GM18861 (cell line): Measurements from ENCODE around the gene WLS.
"Not testable (repeated sequence)": the region's sequence is repeated elsewhere in the genome, so short reads cannot be mapped to it uniquely, and the experiment has no call there.

Source experiments
- ATAC-seq: cut with Tn5 transposase; IDR thresholded peaks from one replicate; pipeline ENCODE4 v1.9.1; 2021; ENCODE audit not compliant: unreplicated experiment

WLS gene

DNA sequence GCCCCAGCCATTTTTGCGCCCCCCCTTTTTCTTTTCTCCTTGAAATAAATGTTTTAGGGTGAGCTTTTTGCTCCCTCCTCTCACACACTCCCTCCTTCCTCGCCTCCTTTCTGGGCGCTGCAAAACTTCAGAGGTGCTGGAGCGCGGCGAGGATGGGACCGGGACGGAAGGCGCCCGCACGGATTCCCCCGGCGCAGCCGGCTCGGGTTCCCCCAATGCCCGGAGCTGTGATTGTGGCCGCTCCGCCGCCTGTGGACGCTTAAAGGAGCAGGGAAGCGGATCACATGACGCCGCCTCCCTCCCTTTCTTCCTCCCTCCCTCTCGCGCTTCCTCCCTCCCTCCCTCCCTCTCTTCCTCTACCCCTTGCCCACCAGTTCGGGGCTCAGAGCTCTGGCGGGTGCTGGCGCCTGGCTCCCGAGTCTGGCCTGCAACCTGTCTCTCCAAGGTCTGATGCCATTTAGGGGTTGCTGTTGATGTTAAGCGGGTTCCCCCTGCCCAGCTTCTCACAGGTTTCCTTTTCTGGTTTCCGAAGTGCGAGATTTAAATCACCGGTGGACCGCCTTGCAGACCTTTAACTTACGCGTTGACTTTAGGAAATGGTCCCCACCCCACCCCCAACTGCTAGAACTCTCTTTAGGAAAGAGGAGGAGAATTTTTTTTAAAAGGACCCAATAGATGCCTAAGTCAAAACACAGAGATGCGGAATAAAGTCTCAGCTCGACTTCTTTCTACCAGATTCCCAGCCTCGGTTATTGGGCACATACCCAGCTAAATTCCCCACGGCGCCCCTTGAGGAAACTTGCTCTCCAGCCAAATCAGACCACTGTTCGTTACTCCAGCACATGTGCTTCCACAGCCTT lies at the start of gene WLS:
Gene WLS (minus strand): TSS at position 235 of the 860 bp plus-strand sequence. CDS start 224 bp downstream, at position 11.
- no peak for ATAC-seq

DNA sequence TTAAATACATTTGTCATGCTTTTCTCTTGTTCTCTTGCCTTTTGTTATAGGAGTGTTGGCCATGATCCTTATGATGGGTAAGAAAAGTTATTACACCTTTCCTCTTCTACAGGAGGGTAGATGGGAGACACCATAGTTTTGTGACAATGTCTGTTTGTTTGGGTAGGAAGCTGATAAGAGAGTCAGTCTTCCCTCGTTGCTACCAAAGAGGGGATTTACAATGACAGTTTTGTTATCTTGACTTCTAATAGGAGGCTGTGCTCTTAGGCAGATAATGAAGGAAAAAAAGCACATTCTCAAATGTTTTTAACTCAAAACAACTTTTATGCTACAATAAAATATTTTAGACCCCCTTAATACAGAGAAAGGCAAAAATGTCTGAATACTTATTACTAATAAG lies 48.0 kb upstream of the WLS start:
- no peak for ATAC-seq

DNA sequence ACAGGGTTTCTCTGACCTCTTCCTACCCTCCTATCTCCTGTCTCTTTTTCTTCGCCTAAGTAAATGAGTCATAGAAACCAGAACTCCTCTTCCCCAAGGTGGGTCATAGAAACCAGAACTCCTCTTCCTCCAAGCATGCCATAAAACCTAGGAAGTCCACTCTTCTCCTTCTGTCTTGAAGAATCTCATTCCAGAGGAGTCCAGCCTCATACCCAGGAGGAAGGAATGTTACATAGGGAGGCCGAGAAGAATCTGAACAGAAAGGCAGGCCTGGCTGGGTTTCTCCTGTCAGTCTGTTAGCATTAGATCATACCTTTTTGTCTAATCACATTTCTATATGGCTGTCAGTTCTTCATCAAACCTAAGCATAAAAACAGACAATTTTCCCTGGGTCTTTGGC lies 47.5 kb upstream of the WLS start:
- no peak for ATAC-seq

DNA sequence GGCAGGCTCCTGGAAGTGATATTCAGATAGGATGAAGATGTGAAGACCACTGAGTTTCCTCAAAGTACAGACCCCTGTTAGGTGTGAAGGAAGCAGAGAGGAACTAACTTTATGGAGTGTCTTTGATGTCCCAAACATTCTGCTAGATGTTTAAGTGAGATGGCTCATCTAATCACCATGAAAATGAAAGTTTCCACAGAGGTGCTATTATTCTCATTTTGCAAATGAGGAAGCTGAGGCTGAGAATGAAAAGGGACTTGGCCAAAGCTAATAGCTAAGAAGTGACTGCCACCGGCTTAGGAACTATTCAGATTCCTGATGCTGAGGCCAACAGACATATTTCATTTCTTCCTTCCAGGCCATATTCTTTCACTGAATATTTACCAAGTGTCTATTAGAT lies 45.9 kb upstream of the WLS start:
- no peak for ATAC-seq

DNA sequence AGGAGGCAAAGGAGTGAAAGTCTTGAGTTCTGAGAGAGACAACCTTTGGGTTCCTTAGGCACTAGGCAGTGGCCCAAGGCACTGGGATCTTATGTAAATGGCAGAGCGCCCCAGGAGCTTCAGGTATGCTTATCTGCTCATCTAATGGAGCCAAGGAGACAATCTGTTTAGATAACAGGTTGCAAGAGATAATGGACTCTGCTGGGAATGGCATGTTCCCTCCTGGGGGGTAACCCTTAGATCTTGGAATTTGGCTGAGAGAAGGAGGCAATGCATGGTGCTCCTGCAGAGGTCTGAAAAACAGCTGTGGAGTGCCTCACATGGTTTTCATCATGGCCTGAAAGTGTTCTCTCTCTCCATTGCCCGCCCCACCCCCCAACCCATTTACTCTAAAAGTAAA lies 44.1 kb upstream of the WLS start:
- no peak for ATAC-seq

DNA sequence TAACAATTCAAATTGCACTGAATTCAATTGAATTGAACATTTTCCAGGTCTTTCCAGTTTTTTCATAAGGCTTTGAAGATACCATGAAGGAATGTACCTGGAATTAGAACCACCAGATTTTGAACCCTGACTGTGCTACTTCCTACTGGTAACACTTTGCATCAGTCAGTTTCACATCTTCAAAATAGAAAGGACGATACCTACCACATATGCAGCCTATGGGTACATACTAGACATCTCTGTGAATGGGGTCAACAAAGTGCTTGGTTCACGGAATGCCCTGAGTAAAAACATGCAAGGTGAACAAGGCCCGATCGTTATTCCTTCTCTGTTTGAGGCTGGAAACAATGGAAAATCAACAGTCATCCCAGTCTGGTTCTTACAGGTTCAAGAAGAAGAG lies 41.2 kb upstream of the WLS start:
- no peak for ATAC-seq

DNA sequence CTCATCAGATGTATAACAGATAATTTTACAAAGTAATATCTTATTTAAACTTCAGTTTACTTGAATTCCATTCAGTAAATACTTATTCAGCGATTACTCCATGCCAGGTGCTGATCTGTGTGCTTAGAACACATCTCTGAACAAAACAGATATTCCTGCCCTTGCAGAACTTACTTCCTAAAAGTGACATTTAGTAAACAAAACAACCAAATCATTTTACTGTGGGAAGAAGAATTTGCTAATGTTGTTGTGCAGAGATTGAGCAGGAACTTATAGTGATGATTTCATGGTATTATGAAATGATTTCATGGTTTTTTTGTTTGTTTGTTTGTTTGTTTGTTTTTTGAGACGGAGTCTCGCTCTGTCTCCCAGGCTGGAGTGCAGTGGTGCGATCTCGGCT lies 39.3 kb upstream of the WLS start:
- ATAC-seq = no peak

DNA sequence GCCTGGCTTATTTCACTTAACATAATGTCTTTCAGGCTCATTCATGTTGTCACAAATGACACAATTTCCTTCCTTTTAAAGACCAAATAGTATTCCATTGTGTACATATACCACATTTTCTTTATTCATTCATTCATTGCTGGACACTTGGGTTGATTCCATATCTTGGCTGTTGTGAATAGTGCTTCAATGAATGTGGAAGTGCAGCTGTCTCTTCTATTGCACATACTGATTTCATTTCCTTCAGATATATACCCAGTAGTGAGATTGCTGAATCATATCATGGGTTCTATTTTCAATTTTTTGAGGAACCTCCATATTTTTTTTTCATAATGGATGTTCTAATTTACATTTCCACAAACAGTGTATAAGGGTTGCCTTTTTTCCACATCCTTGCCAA lies 38.6 kb upstream of the WLS start:
- no peak for ATAC-seq

DNA sequence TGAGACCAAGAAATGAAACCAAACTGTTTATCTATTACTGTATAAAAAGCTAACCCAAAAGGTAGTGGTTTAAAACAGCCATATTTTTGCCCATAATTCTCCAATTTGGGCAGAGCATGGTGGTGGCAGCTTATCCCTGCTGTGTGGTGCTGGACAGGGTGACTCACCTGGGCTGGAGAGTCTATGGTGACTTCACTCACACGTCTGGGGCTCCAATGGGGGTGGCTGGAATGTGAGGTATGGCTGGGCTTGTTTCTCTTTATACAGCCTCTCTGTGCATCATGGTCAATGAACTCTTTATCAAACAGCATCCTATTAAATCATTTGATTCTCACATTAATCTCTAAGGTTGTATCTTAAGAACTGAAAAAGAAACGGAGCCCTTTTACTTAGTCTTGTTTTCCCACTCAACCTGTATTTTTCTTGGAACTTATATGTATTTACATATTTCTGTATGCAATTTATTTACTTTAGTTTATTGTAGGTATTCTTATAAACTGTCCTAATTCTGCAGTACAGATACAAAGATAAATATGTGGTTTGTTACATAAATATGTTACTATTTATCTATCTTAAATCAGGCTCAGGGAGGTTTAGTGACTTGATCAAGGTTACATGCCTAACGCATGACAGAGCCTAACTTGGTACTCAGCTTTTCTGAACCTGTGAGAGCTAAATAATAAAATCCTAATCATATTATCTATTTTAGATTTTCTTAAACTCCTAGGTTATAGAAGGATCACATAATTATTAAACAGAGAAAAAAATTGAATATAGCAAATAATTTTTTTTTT lies 37.5 kb upstream of the WLS start:
- no peak for ATAC-seq

DNA sequence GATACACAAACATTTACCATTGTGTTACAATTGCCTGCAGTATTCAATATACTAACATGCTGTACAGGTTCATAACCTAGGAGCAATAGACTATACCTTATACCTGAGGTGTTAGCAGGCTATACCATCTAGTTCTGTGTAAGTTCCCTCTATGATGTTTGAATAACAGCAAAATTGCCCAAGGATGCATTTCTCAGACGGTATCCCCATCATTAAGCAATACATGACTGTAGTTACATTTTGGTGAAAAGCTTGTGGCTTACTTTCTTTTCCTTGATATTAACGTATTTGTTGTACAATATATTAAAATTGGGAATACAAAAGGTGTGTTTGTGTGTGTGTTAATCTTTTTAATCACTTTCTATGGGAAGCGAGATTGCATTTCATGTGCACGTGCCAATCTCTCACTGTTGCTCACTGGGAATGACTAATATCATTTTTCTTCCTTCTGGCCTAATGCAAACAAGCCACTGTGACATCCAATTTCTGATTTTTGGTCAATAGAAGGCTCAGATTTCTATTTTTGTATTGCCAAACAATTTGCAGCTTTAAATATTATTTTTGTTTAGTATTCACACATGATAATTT lies 36.7 kb upstream of the WLS start:
- ATAC-seq = no peak

DNA sequence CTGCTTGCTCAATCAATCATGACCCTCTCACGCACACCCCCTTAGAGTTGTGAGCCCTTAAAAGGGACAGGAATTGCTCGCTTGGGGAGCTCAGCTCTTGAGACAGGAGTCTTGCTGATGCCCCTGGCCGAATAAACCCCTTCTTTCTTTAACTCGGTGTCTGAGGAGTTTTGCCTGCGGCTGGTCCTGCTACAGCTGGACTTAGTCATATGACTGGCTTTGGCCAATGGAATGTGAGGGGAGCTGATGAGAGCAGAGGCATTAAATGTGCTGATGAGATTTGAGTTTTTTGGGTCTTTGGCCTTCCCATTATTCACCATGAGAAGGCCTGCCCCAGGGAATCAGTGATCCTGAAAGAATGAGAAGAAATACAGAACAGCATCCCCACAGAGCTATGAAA lies 24.5 kb upstream of the WLS start:
- not testable (repeated sequence) for ATAC-seq

DNA sequence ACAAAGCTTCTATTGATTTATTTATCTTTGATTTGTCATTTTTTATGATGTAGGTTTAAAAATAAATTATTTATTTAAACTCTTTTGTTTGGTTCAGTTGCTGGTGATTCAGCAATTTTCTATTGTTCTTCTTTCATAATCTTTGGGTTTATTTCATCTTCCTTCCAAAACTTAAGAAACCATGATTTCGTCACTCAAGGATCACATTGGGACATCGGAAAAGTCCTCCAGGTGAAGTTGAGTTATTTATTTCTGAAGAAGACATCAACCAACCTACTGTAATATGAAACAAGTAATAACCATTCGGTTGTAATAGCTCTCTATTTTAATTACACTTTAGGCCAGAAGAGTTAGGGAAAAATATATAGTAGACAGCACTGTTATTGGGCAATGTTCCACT lies 23.0 kb upstream of the WLS start:
- ATAC-seq = no peak

DNA sequence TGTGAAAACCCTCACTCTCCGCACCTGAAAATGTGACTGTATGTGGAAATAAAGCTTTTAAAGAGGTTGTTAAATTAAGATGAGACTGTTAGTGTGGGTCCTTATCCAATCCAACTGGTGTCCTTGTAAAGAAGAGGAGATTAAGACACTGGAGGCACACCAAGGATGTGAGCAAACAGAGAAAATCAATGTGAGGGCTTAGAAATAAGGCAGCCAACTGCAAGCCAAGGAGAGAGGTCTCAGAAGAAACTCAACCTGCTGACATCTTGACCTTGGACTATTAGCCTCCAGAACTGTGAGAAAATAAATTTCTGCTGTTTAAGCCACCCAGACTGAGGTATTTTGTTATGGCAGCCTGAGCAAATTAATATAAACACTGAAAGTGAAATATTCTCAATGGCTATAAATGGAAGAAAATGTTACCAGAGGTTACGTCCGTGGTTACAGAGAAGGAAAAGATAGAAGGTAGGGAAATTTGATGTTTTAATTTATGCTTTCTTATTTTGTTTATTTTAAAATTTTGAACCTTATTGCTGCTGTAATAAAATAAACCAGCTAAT lies 22.4 kb upstream of the WLS start:
- no peak for ATAC-seq

DNA sequence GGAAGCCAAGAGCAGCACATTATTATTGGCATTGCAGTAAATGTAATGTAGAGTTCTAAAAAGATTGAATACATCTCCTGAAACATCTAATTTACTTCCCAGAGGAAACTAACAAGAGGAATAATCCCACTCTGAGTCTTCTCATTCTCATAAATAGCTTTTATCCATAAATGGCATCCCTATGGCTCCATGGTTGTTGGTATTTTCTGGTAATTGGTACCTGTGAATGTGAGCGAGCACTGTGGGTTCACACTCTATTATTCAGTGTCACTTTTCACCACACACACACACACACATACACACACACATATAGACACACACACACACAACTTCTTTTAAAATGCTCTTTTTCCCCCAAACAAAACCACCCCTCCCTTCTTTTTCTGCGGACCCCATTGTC lies 4.7 kb upstream of the WLS start:
- ATAC-seq = no peak

DNA sequence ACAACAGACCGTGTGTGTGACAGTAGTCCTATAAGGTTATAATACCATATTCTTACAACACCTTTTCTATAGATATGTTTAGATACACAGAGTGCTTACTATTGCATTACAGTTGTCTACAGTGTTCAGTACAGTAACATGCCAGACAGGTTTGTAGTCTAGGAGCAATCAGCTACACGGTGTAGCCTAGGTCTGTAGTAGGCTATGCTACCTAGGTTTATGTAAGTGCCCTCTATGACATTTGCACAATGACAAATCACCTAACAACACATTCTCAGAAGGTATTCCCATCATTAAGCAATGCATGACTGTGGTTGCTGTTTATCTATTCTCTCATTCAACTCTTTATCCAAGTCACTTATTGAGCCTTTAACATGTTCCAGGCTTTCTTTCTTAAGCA lies 1.8 kb upstream of the WLS start:
- ATAC-seq = no peak

DNA sequence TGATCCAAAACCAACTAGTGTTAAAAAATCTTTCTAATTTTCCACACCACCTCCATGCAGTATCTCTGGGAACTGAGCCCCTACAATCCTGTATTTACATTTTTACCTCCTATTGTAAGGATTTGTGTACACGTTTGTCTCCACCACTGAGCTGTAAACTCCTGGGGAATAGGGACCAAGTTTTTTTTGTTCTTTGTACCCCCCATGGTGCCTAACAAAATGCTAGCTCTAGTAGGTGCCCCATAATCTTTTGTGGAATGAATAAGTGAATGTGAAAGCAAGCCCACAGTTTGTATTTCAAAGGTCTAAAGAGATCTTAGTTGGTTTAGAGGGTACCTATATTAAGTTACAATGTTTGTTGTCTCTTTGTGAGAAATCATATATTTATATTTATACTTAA lies 879 bp upstream of the WLS start:
- no peak for ATAC-seq

DNA sequence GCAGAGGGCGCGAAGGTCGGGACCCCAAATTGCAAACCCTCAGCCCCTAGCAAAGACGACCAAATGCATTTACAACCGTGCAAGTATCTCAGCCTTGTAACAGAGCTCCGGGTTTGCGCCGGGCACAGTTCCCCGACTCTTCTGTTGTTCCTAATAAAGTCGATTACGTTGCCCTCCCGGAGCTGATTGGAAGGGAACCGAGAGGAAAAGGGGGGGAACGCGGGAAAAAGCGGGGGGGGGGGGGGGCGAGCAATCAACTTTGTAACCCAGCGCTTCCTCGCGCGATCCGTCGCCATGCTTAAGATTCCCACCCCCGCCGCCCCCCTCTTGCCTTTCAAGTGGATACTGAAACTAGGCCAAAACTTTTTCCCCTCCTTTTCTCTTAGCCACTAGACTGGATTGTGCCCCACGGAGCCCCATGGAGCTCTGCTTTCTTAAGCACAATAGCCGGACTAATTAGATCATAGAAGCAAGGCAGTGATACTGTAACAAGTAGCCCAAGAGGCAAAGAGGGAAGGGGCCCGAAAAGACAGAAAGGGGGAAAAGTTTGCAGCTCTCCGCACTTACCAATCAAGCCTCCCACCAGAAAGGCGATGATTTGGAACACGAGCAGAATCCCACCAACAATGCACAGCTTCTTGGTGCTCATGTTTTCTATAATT lies 565 bp downstream of the WLS start:
- ATAC-seq = no peak

DNA sequence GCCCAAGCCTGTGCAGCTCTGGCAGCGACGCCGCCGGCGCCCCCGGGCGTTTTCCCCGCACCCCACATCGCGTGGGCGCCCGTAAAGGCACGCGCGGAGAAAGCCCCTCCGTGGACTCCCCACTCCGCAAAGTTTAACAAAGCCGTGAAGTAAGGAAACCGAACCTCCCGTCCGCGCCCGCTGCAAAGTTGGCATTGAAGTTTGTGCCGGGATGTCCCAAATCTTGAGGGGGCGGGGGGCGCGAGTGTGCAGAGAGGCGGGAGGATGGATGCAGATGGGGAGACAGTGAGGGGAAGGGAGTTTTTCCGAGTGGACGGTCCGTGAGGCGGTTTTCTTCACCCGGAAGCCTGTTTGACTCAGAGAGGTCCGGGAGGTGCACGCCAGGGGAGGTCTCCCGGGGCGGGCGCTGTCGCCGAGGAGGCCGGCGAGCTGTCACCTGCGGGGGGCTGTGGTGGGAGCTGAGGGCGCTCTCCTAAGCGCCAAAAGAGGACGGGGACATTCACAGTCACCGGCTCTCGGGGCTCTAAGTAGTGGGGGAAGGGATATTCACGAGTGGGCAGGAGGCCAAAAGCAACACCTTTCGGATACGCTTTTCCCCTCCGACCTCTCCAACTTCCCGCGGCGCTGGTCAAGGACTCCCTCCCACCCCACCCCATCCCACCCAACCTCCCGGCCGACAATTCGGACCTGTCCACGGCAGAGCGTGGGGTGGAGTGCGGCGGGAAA lies 1.3 kb downstream of the WLS start:
- no peak for ATAC-seq

DNA sequence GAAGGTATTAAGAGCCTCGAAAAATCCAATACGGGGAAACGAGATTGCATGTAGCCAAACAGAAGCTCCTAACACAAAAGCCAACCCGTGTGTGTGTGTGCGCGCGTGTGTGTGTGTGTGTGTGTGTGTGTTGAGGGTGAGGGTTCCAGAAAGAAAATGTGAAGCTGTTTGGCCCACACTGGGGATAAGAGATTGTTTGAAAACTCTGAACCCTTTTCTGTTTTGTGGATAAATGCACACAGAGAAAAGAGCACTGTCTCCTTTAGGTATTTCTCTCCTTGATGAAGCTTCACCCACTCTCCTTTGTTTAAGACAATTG lies 1.9 kb downstream of the WLS start:
- ATAC-seq = no peak

DNA sequence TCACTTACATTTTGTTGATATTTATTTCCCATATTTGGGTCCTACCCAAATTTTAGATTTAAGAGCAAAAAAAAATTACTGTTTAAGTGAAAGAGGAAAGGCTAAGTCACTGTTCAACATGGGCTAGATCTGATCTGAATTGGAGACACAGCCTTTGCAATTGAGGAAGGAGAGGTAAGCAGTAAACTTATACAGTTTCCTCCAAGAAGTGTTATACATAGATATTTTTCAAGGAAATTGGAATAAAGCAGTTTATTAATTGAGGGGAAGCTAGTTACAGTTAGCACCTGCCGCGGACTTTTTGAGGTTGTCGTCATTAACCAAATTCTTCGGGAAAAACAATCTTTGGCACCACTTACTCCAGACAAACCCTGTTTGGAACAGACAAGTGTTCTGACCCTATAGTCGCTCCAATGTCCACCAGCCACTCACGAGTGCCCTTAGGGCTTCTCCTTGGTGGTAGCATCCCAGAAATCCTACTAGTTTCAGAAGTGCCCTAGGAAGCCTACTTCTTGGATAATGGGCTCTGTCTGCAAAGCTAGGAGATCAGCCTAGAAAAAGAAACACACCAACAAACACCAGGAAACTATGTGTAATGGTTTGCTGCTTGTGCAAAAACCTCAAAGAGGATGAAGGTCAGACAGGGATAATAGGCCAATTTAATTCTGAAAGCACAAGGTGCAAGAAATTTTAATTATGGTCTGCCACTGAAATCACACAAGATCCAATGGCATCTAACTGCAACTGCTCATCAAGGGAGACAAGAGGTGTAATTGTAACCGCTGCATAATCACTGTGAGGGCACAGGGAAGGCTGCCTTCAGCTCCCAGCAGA lies 2.5 kb downstream of the WLS start:
- no peak for ATAC-seq
